Measurements from ENCODE around the gene PAK5.

PAK5 gene

DNA sequence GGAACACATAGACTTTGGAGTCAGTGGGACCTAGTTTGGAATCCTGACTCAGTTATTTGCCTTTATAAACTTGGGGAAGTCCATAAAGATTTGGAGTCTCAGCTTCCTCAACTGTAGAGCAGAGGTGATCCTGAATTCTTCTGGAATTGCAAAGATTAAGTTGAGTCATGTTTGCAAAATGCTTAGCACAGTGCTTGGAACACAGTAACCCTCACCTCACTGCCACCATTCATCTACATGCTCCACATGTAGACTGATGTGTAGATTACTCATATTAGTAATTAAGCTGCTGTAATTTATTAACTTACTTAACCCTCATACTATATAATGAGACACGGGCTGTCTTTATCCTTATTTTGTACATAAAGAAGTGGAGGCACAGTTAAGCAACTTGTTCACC is 263.0 kb downstream of the PAK5 start:
- DNase-seq (ENCODE audit: low spot score), result no peak

DNA sequence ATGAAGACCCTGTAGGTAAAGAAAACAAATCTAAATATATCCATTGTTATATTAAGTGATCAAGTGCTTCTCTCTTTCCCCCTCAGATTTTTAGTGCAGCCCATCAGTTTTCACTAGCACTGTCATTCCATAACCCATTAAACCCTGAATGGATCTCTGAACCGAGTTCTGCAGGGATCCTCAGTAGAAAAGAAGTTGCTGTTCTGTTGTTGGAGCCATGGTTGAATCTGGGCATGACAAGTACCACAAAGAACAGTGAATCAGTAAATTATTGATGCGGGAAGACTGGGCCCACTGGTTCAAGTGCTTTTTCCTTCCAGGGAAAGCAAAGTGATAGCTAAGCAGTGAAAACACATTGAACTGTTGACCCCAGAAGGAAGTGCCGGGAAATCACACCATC is 264.1 kb downstream of the PAK5 start:
- no peak for DNase-seq (ENCODE audit: low spot score)

DNA sequence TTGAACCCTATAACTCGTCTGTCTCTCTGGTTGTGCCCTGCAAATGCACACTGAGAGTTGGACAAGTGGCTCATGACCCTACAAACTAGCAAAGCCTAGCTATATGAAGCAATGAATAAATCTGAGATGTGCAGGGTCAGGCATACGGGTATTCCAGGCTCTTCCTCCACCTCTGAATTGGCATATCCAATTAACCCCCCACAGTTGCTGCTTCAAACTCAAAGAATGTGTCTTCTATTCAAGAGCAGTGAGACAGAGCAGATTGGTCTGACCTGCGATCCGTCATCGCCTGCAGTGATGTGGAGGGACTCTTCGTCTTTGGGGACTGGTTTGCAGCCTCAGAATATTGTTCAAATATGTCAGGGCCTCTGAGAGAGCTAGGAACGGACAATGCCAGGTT is 264.7 kb downstream of the PAK5 start:
- no peak for DNase-seq (ENCODE audit: low spot score)

DNA sequence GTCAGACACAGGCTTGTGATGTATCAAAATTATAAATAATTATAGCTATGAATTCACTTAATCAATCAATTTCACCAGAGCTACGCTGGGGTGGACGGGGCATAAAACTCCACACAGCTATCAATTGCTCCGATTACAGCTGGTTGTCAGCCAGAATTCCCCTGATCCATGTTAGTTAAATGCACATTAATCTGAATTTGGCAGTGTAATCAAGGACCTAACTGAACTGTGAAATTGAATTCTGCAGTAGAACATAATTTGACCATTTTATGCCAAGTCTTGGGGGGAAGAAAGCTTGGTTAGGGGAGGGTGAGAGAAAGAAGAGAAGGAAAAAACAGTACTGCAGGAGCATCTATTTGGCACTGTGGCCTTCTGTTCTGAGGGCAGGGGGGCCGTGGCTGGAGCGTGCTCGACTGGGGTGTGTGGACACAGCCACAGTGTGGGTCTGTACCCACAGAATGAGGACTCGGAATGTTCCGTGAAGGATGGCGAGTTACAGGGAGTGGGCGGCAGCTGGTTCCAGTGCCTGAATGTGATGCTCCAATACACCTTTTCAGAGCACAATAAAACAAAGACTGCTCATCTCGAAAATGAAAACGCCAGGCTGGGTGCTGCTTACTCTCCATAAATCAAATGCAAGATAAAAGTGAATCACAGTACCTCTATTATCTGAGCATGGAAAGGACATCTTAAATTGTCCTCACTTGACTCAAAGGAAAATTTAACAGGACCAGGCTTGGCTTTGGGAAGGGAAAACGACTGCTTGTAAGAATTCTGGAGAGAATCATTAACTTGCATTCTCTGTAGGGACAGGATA is 265.3 kb downstream of the PAK5 start:
- DNase-seq (ENCODE audit: low spot score), result no peak

DNA sequence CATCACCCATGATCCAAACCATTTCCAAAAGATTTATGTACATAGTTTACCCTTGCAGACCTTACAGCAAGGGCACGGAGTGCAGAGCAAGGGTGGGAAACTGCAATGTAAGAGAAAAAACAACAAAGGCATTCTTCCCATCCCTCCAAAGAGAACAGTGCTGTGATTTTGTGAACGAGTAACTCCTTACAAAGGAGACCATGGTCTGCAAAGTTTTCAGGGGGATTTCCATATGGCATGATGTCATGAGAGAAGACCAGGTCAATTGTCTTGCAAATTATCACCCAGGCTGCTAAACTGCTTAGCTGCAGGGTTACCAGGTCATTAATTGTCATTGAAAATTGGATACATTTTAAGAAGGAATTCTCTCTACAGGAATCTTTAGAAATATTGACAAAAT is 266.2 kb downstream of the PAK5 start:
- DNase-seq (ENCODE audit: low spot score), result no peak

DNA sequence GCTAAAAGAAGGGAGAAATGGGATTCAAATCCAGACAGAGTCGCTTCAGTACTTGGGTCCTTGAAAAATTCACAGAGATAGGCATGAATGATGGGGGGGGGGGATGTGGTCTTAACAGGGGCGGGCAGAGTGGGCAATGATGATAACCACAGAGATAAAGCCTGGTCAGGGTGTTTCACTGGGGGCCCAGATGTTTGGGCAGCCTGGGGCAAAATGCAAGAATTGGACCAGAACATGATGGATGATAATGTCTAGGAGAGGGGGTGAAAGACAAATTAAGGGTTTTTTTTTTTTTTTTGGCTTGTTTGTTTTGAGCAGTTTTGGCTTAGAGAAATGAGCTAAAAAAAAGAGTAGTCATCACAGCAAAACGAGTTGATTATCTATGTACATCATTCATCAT is 267.1 kb downstream of the PAK5 start:
- no peak for DNase-seq (ENCODE audit: low spot score)

DNA sequence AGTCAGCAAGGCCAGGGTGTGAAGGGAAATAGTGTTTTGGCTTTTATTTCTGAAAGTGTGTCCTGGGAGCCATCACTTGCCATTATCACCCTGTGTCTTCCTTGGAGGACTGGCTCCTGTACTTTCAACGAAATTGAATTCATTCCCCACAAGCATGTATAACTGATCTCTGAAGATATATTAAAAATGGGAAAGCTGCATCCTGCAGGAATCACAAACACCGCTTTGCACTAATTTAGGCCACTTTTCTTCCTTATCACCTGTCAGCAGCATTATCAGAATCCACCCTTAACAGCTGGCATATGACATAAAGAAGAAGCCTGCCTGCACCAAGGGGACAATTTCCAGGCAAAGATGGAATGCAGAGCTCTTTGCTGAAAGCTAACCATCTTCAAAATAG is 268.3 kb downstream of the PAK5 start:
- no peak for DNase-seq (ENCODE audit: low spot score)

DNA sequence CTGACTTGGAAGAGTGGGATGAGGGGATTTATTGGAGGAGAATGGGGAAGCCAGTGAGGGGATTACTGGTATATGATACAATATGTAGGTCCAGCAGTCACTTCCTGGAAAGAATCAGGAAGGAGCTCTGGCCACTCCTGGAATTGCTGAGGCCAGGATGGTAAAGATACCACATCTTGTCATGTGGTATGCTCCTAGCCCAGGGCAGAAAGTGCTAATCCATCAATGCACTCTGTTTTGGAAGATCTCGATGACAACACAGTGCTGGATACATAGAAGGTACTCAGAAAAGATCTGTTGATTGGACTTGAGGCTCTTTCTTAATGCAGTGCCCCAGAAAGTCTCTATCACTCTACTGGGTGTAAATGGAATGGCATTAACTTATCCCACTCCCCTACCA is 271.9 kb downstream of the PAK5 start:
- no peak for DNase-seq (ENCODE audit: low spot score)

DNA sequence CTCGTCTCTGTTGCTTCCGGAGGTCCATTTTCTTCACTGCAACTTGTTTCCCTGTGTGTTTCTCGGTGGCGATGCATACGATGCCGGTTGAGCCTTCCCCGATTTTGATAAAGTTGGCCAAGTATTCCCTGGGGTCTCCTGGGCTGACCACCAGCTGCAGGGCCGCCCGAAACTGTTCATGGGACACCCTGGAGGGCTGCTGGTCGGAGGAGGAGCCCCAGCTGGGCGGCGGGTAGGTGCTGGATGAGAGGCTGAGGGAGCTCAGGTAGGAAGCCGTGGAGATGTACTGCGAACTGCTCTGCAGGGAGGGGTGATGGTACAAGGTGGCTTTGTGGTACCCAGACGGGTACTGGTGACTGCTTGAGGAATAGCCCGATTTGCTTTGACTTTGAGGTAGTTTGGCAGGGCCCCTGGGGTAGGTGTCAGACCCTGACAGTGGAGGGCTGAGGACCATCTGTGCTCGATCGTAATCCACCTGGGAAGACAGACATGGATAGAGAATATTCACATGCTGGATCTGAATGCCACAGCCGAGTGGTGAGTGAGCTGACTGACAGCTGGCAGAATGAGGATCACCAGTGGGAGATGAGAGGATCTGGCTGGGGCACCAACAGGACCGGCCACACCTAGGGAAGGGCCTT is 272.8 kb downstream of the PAK5 start:
- DNase-seq (ENCODE audit: low spot score), result no peak

DNA sequence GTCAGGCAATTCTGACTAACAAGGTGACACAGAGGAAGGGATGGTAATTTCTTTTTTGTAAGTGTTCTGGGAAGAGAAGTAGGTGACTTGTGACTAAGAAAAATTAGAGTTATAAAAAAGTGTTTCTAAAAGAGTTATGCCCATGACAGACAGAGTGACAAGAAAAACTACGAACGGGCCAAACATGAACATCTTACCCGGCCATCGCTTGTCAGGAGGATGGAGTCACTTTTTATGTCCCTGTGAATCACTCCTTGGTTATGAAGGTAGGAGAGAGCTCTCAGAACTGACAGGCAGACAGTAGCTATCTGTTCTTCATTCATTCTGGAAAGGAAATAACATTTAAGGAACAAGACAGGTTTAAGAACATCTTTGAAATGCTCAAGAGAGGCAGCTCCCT is 281.5 kb downstream of the PAK5 start:
- no peak for DNase-seq (ENCODE audit: low spot score)

DNA sequence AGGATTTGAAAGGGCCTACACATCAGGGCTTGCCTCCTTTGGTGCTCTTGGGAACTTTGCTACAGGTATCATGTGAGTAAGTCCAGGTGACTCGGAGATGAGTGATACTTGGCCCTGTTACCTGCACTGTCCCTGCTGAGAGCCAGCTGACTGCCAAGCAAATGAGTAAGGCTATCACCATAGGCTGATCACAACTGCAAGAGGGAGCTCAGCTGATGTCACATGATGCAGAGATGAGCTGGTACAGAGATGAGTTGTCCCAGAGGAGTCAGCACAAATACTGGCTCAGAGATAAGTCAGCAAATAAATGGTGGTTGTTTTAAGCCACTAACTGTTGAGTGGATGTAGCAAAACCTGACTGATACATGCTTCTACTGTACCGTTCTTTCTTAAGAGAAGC is 283.1 kb downstream of the PAK5 start:
- no peak for DNase-seq (ENCODE audit: low spot score)

DNA sequence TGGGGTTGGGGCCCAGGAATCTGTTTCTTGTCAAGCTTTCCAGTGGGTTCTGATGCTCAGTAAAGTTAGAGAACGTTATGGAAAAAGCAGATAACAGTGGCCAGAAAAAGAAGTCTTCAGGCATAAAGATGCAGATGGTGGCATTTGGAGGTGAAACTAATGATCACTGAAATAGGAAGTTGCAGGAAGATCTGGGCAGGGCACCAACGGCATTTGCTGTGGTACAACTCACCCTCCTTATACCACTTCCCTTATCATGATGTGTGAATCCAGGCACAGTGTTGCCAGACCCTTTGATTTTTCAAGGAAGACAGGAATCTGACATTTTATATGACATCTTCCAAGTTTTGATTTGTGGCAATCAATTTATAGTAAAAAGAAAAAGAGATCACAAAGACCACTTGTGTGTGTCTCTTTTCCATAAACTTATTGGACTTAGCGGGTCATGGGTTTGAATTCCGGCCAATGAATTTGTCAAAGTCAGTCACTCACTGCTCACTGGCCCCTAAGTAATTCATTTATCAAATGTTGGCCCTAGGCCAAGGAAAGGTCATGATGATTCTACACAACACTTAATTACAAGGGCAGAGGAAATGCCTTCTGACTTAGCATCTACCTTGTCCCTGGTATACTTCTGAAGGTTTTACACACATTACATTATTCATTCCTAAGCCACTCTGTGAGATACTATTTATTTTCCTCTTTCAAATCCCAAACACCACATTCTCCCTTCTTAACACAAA is 286.9 kb downstream of the PAK5 start:
- no peak for DNase-seq (ENCODE audit: low spot score)

DNA sequence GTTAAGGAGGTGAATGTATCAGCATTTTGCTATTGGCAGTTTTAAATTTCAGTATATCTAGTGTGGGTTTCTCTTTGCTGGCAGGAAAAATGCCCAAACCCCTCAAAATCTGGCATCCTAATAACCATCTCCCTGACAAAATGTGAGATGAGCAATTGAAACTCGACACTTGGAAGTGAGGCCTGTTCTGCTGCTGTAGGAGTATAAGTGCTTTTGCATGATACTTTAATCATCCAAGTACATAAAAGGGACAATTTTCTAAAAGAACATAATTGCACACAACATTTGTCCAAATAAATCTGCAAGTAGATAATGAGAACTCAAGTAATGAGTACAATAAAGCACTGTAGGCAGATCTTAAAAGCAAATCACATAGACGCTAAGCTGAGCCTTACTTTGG is 288.0 kb downstream of the PAK5 start:
- no peak for DNase-seq (ENCODE audit: low spot score)

DNA sequence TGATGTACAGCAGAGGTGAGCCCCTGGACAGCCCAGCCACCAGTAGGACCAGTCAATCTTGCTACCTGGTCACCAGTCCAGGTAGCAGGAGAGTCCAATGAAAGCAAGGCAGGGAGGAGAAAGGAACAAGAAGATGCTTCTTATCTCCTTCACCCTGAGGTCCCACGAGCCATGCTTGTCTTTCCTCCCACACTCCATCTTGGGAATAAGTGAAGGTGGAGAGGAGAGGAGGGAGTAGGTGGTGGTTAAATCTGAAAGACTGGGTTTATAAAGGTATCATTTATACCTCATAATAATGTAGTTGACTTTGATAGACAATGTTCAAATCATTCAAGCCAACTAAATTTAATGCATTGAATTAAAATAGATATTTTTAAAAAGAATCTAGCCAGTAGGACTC is 288.6 kb downstream of the PAK5 start:
- DNase-seq (ENCODE audit: low spot score), result no peak

DNA sequence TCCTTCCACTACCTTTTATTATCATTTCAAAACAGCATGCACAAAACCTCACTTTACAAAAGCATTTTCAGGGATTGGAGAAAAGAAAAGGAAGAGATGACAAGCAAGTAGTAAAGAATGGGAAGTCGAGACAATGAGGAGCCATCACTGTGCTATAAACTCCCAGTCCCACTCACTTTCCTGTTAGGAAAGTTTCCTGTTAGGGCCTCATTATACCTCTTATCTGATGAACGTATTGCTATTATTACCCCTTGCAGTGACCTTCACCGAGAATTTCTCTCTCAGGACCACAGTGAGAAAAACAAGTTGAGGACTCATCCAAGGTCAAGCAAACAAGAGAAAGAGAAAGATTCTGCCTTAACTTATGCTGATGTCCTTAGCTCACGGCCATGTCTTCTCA is 295.7 kb downstream of the PAK5 start:
- DNase-seq (ENCODE audit: low spot score), result no peak

DNA sequence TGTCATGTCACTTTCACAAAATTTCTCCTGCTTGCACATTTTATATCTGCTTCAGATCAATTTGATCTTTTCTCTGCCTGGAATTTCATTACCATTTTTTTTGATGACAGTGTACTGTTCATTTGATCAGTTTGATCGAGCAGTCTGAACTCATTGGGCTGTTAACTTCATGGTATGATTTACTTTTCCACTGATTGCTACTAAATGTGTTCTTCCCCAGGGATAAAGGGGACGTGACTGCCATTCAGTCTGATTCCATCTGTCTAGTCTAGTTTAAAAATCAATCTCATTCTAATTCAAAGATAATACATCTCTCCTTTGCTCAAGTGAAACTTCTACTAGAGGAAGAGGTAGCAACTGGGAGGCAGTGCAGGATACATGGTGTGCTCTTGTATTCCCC is 303.4 kb downstream of the PAK5 start:
- no peak for DNase-seq (ENCODE audit: low spot score)

DNA sequence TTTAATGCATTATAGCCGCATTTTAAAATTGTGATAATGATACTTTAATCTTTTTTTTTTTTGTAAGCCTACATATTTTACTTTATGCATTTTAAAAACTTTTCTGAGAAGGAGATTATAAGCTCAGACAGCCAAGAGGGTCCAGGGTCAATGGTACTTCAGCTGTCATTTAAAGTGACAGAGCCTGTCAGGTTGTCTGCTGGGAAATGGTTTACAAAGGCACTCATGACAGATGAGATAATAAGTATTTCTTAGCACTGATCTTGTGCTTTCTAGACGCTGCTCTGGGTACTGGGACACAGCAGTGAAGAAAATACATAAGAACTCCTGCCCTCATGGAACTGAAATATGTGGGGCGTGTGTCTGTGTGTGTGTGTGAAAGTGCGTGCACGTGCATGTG is 304.9 kb downstream of the PAK5 start:
- DNase-seq (ENCODE audit: low spot score), result no peak

DNA sequence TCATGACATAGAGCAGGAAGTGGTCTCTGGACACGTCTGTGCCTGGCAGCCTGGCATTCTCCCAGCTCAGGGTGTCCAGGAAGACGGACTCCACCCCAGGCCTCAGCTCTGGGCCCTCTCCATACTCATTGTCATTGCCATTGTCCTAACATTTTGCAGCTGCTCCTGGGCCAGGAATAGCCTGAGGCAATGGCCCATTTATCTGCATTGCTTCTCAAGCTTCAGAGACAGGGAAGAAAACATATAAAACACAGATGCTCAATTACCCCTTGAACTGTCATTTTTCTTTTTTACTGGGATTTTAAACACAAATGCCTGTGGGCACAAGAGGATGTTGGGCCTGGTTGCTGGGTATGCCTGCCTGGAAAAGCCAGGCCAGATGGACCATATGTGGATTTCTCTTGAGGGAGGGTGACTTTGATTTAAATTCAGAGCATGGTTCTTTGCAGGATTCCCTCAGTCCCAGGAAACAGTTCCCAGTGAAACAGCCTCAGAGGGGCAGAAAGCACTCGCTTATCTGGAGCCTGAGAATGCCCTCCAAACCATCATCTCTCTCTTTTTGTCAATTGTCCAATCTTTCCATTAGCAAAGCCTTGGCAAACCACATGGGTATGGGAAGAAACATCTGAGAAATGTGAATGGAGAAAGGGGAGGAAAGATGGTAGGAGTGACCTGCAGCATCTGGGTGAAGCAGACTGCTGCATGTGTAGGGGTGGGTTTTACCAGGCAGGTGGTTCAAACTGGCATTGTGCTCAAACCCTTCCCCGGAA is 306.6 kb downstream of the PAK5 start:
- DNase-seq (ENCODE audit: low spot score), result no peak

DNA sequence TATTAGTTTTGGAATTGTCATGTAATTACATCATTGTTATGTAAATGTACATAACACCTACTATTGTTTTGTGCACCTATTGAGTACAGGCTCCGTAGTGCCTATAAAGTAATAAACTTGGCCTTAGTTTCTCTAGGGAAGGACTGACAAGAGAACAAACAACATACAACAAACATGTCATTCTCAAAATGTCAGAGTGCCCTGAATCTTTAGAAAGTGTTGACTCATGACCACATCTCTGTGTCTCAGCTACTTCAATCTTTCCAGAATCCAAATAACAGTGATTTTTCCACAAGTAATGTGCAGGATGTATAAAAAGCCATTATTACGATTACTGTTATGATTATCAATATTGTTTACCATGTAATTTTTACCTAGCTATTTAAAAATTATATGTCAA is 307.3 kb downstream of the PAK5 start:
- DNase-seq (ENCODE audit: low spot score), result no peak

DNA sequence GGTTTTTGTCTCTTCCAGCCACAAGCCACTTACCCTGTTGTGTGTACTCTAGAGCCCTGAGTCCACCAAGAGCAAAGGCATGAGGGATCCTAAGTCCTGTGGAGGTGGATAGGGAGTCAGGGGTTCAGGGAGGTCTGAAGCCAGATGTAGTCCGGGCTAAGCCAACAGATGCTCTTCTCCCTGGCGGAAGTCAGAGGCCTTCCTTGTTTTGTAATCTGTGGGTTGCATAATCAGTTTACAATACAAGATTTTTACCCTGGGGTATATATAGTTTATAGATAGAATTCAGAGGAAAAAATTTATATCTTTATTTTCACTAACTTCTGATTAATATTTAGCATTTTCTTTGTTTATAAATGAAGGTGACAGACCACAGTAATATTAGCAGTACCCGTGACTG is 315.2 kb downstream of the PAK5 start:
- DNase-seq (ENCODE audit: low spot score), result no peak

DNA sequence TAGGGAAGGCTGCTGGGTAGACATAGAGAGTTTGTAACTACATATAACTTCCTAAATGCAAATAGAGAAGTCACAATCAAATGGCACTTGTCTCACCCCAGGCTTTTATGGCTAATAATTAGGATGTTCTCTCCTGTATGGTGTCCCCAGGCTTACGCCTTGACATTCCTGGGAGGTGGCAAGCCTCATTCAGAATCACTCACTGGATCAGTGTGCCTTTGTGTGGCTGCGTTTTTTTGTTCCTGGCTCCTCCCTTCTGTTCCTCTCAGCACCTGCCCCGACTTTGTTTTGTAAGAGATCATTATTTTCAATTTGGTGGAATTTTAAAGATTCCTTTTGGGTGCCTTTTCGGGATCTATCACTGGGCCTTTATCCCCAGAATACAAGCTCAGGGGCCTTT is 318.8 kb downstream of the PAK5 start:
- DNase-seq (ENCODE audit: low spot score), result no peak

DNA sequence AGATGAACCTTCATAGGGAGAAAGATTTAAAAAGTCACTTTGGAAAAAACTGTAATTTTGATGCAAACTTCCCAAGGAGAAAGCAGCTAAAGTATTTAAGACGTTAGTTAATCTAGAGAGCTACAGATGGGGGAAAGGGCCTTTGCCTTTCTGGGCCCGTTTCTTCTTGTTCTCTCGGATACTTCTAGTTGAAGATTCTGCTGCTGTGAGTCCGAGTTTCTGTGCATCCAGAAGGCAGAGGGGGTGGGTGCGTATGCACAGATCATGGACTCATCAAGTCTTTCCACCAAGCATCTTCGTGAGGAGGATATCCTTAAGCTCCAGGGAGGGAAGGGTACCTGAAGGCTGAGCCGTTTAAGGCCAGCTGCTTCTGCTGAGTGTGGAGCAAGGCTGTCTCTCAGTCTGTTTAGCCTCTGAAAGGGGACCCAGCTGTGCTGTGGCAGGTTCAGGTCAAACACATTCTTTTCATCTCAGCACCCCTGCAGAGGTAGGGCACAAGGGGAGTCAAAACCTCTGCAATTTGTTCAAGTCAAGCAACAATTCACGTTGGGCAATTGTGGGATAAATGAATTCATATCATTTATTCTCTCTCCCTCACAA is 320.2 kb downstream of the PAK5 start:
- DNase-seq (ENCODE audit: low spot score), result no peak
